AG09319 (cell line): Measurements from ENCODE around the gene TMEM131L.

Experiments used
- DNase-seq: peaks from one replicate; pipeline ENCODE4 v3.0.0-alpha.2; 2010; ENCODE audit warnings: low read depth; ENCODE audit errors: extremely low read depth
- CTCF ChIP-seq: IDR thresholded peaks from 2 replicates; pipeline ENCODE4 v1.5.1; 2011; ENCODE audit warnings: low read depth, mild to moderate bottlenecking, inconsistent platforms, low read length, moderate library complexity

TMEM131L gene

GRCh38 chr4:153483432-153484418 is 17.6 kb downstream of the TMEM131L start:
- TF ChIP-seq CTCF: no peak
- no peak for DNase-seq

- TF ChIP-seq CTCF: no peak
- no peak for DNase-seq
These were observed 19.2 kb downstream of the TMEM131L start for GRCh38 chr4:153485359-153485758.

- DNase-seq: no peak
- no peak for TF ChIP-seq CTCF
These were observed 19.7 kb downstream of the TMEM131L start for GRCh38 chr4:153485860-153486259.

- no peak for TF ChIP-seq CTCF
- DNase-seq: no peak
These were observed 20.4 kb downstream of the TMEM131L start for GRCh38 chr4:153486281-153487151.

GRCh38 chr4:153488006-153488891 is 22.1 kb downstream of the TMEM131L start:
- TF ChIP-seq CTCF: no peak
- DNase-seq: no peak

- no peak for DNase-seq
- no peak for TF ChIP-seq CTCF
These were observed 23.8 kb downstream of the TMEM131L start for GRCh38 chr4:153489856-153490558.
